Common myeloid progenitor, CD34-positive (primary cell): Measurements from ENCODE around the gene KIF19.
A peak's percentile ranks its signal among the peaks of the same experiment; 100 is the strongest.

Experiments used
- CTCF ChIA-PET: fragments of 350-600 bp; sonication (Branson Sonifier 250); formaldehyde crosslinking; loops from one replicate; lab custom pipeline; 2021; ENCODE audit warnings: antibody characterized with exemption; lab: Charles Lee
- POLR2A ChIA-PET: fragments of 350-600 bp; sonication (Branson Sonifier 250); formaldehyde crosslinking; loops from one replicate; lab custom pipeline; 2021; ENCODE audit warnings: antibody characterized with exemption; lab: Charles Lee
- DNase-seq, 3 donors: peaks; one replicate each; pipeline versions ENCODE4 v3.0.0 to v3.0.0-alpha.2; 2013
- H3K27ac ChIP-seq, 2 experiments: 1 replicate in 1 of 2; 2 replicates in 1 of 2; pipeline ENCODE4 v1.7.0; 2013; ENCODE audit warnings: inconsistent platforms in 2 of 2, low read length in 2 of 2, mild to moderate bottlenecking in 2 of 2, low read depth in 1 of 2, moderate library complexity in 1 of 2; ENCODE audit not compliant: severe bottlenecking in 2 of 2, insufficient read depth in 1 of 2, poor library complexity in 1 of 2
- H3K27me3 ChIP-seq, 5 experiments: replicated peaks in 2 of 5; 1 replicate in 3 of 5; 2 replicates in 2 of 5; pipeline versions ENCODE4 v1.6.1 to v1.7.0; 2013; ENCODE audit warnings: low read length in 4 of 5, mild to moderate bottlenecking in 2 of 5, moderate library complexity in 2 of 5, inconsistent platforms in 1 of 5; ENCODE audit not compliant: insufficient read depth in 5 of 5, control insufficient read depth in 4 of 5
- H3K36me3 ChIP-seq, 4 experiments: 1 replicate in 2 of 4; 2 replicates in 2 of 4; pipeline versions ENCODE4 v1.6.1 to v1.7.0; 2013; ENCODE audit warnings: low read length in 3 of 4, control low read depth in 1 of 4, mild to moderate bottlenecking in 1 of 4; ENCODE audit not compliant: control insufficient read depth in 4 of 4, insufficient read depth in 4 of 4
- H3K4me1 ChIP-seq, 4 experiments: 1 replicate in 3 of 4; 2 replicates in 1 of 4; pipeline versions ENCODE4 v1.6.1 to v1.7.1; 2013; ENCODE audit warnings: low read length in 3 of 4, mild to moderate bottlenecking in 3 of 4, control low read depth in 1 of 4, inconsistent platforms in 1 of 4, moderate library complexity in 1 of 4; ENCODE audit not compliant: control insufficient read depth in 4 of 4, insufficient read depth in 4 of 4; ENCODE audit errors: control extremely low read depth in 1 of 4
- H3K4me3 ChIP-seq, 7 experiments: 1 replicate in 4 of 7; 2 replicates in 3 of 7; pipeline versions ENCODE4 v1.5.1 to v1.7.0; 2013; ENCODE audit warnings: mild to moderate bottlenecking in 7 of 7, low read length in 6 of 7, moderate library complexity in 6 of 7, inconsistent platforms in 2 of 7, low read depth in 2 of 7, control low read depth in 1 of 7; ENCODE audit not compliant: insufficient read depth in 4 of 7, control insufficient read depth in 1 of 7; ENCODE audit errors: extremely low read depth in 1 of 7
- H3K9me3 ChIP-seq, 5 experiments: 1 replicate in 4 of 5; 2 replicates in 1 of 5; pipeline versions ENCODE4 v1.6.1 to v1.7.1; 2013; ENCODE audit warnings: low read length in 4 of 5, mild to moderate bottlenecking in 2 of 5, inconsistent platforms in 1 of 5, low read depth in 1 of 5, moderate library complexity in 1 of 5; ENCODE audit not compliant: control insufficient read depth in 4 of 5, insufficient read depth in 2 of 5; ENCODE audit errors: control extremely low read depth in 1 of 5
- WGBS: methylation state at CpG from one replicate; pipeline ENCODE4 v1.1.5; 2013; ENCODE audit not compliant: insufficient coverage; 5-methylcytosine and 5-hydroxymethylcytosine counted together

The KIF19 gene

DNA sequence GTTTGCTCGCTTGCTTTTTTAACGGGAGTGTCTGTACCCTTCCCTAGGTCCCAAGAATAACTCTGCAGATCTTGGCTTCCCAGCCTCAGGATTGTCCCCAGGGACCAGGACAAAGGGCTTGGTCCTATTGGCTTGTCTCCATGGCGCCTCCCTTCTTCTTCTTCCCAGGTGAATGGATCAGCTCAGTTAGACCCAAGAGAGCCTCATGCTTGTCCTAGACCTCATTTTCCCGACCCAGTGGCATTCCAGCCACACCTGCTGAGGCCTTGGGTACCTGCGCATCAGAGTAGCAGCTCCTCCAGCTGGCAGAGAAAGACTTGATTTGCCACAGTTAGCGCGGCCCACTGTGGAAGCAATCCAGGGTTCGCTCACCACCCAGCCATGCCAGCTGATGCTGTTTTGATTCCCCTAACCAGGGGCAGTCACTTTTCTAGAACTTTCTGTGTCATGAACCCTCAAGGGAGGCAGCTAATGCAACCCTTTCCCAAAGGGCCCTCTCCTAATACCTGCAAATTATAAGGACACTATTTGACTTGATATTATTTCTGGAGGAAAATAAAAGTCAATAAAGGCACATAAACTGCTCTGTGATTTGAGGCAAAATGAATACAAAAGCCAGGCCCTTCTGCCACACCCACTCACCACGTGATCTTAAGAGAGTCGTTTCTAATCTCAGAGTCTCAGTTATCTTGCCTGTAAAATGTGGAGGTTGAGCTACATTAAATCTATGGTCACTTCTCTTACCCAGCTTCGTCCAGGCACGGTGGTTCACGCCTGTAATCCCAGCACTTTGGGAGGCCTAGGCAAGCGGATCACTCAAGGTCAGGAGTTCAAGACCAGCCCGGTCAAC, 55.2 kb downstream of the KIF19 start:
- Histone ChIP-seq H3K4me3 (no peak overlapping the region), H3K27me3 (no peaks in the 10 kb centered on the region), H3K9me3 (no peaks in the 10 kb centered on the region), H3K27ac (no peak overlapping the region), H3K4me1 (peaks cover 0 to 23% (median 16%) of the 10 kb centered on the region in 4 experiments), H3K36me3 (no peaks in the 10 kb centered on the region)
- DNase-seq = no peak
- WGBS = 100% methylated on average over 8 of the region's 15 CpGs
- POLR2A ChIA-PET = interaction anchor here (0.7 kb wide), 1 partner anchor 24 kb away, joined by 3 read pairs; no protein-coding TSS in a partner anchor
- CTCF ChIA-PET = interaction anchor here (0.8 to 10.4 kb wide), 16 partner anchors 8 to 259 kb away, joined by 3 to 184 read pairs (median 7); partner anchors contain the start of genes BTBD17, CD300LB and GPR142

DNA sequence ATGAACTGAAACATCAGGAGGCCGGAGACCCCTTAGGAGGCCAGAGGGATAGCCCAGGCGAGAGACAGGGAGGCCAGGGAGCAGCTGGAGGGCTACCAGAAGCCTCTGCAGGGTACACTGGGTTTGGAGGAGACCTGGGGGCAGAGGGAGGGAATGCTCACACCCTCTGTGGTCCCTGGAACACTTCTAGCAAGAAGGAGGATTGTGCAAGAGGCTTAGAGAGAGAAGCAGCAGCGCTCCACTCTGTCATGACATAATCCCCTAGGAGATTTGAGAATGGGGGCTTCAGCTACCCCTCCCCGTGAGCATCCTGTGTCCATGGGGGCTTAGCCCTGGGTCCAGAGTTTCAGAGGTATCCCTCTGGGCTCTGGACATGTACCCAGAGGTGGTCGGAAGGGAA, 57.1 kb downstream of the KIF19 start:
- ChIA-PET POLR2A (no interaction called here), CTCF (interaction anchor here (1.3 to 10.4 kb wide), 4 partner anchors 20 to 149 kb away, joined by 3 to 184 read pairs (median 4); no protein-coding TSS in a partner anchor)
- peaks cover 0 to 30% (median 16%) of the 10 kb centered on the region in 4 experiments for H3K4me1 ChIP-seq
- DNase-seq = no peak
- no peak overlapping the region for H3K4me3 ChIP-seq
- 100% methylated on average over 4 of the region's 5 CpGs for WGBS
- no peak overlapping the region for H3K27ac ChIP-seq
- no peaks in the 10 kb centered on the region for H3K36me3 ChIP-seq
- H3K27me3 ChIP-seq = no peaks in the 10 kb centered on the region
- H3K9me3 ChIP-seq = no peaks in the 10 kb centered on the region

DNA sequence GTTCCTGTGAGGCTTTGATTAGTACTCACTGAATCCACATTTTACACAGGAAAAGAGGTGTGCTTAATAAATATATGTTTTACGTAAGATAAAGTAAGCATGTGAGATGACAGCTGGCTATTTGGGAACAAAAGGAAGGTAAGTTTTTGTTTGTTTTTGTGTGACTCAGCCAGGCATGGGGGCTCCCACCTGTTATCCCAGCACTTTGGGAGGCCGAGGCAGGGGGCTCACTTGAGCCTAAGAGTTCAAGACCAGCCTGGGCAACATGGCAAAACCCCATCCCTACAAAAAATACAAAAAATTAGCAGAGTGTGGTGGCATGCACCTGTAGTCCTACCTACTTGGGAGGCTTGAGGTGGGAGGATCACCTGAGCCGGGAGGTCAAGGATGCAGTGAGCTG, 59.2 kb downstream of the KIF19 start:
- 100% methylated on average over 2 of the region's 3 CpGs for WGBS
- ChIA-PET POLR2A (no interaction called here), CTCF (interaction anchor here (0.8 to 10.4 kb wide), 3 partner anchors 54 to 76 kb away, joined by 4 to 184 read pairs (median 5); no protein-coding TSS in a partner anchor)
- Histone ChIP-seq H3K27me3 (no peaks in the 10 kb centered on the region), H3K36me3 (no peaks in the 10 kb centered on the region), H3K27ac (no peak overlapping the region), H3K4me3 (no peak overlapping the region), H3K4me1 (peaks cover 0 to 14% (median 4%) of the 10 kb centered on the region in 4 experiments), H3K9me3 (no peaks in the 10 kb centered on the region)
- DNase-seq = no peak

DNA sequence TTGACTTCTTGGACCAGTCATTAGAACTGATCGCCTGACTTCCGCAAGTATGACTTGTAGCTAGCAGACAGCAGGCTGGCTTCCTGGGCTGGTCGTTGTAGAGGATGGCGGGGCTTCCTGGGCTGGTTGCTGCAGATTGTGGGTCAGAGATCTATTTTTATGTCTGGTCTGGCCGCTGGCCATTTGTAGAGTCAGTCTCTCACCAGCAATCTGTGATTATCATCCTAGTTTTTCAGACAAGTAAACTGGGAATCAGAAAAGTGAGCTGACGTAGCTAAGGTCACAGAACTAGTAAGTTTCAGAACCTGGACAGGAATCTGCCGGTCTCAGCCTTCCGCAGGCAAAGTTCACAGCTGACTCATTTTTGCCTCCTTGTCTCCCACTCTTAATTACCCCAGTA, 60.4 kb downstream of the KIF19 start:
- ChIA-PET CTCF (interaction anchor here (0.8 to 10.4 kb wide), 3 partner anchors 39 to 69 kb away, joined by 3 to 184 read pairs (median 5); no protein-coding TSS in a partner anchor), POLR2A (no interaction called here)
- 28% methylated on average over 6 of the region's 8 CpGs for WGBS
- Histone ChIP-seq H3K4me3 (no peak overlapping the region), H3K36me3 (no peaks in the 10 kb centered on the region), H3K27me3 (no peaks in the 10 kb centered on the region), H3K27ac (no peak overlapping the region), H3K9me3 (no peaks in the 10 kb centered on the region), H3K4me1 (peaks cover 0 to 9% (median 3%) of the 10 kb centered on the region in 4 experiments)
- DNase-seq = peak in 2 of 3 donors; percentile 54 to 71

DNA sequence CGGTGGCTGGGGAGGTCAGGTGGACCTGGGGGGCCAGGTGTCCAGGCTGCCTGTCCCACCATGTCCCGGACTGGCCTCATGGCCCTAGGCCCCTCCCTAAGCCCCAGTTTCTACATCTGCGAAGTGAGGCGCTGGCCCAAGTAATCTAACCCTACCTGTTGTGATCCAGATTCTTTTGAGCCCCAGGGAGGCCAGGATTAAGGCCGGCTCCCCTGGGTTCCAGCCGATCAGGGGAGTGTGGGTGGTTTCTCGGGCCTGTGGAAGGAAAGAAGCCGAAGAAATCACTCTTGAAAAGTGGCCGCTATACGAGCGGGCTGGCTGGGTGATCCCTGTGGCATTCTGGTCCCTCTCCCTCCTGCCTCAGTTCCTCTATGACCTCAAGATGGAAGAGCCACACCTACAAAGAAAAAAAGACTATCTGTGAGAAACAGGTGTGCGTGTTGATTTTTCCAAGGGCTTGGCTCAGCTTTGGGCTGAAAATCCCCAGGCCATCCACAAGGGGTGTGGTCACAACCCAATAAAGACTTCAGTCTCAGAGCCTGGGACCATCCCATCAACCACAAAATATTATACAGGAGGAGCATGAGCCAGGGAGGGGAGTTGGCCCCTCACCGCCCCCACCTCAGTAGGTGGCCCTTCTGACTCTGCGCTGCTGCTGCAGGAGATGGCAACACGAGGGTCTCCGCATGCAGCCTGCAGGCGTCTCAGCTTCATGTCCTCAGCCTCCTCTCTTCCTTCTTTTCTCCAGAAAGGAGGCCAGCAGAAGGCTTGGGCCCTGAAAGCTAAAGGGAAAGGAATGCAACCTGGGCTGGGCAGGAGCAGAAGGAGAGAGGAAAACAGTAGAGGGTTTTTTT, 61.6 kb downstream of the KIF19 start:
- 89% methylated on average over 16 of the region's 17 CpGs for WGBS
- Histone ChIP-seq H3K9me3 (peaks cover 0 to 2% (median 0%) of the 10 kb centered on the region in 5 experiments), H3K27me3 (no peaks in the 10 kb centered on the region), H3K4me3 (no peak overlapping the region), H3K27ac (no peak overlapping the region), H3K4me1 (peaks cover 0 to 15% (median 10%) of the 10 kb centered on the region in 4 experiments), H3K36me3 (no peaks in the 10 kb centered on the region)
- POLR2A ChIA-PET = no interaction called here
- CTCF ChIA-PET = interaction anchor here (0.6 to 10.4 kb wide), 5 partner anchors 7 to 168 kb away, joined by 3 to 184 read pairs (median 4); no protein-coding TSS in a partner anchor
- no peak for DNase-seq

DNA sequence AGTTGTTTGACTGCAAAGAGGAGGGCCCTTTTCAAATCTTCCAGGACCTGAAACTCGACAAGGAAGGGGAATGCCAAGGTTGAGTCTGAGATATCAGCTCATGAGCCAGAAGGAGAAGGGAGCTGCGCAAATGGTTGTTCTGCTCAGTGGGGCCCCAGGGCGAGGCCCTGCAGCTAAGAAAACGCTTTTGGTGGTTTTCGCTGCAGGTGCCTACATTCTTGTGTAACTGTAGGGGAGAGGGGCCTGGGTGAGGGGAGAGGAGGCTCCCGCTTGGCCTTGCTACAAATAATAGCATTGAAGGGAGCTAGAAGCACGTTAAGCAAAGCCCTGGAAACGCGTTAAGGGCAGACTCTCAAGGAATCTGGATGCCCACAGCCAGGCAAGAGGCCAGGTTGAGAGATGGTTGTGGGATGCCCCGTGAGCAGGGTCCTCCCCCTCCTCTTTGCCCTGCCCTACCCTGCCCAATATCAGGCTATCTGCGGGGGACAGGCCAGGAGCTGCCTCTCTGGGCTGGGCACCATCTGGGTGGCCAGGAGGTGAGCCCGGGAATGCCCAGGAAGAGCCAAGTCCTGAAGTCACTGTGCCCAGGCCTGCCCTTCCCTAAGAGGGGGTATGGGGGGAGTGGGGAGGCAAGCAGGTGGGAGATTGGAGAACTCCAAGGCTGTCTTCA, 63.2 kb downstream of the KIF19 start:
- POLR2A ChIA-PET = no interaction called here
- 85% methylated on average over 8 of the region's 12 CpGs for WGBS
- peaks cover 0 to 2% (median 0%) of the 10 kb centered on the region in 5 experiments for H3K9me3 ChIP-seq
- no peaks in the 10 kb centered on the region for H3K36me3 ChIP-seq
- peaks cover 0 to 15% (median 10%) of the 10 kb centered on the region in 4 experiments for H3K4me1 ChIP-seq
- CTCF ChIA-PET = interaction anchor here (1.0 to 1.5 kb wide), 6 partner anchors 9 to 143 kb away, joined by 3 to 5 read pairs (median 4); no protein-coding TSS in a partner anchor
- H3K27me3 ChIP-seq = no peaks in the 10 kb centered on the region
- no peak overlapping the region for H3K27ac ChIP-seq
- no peak overlapping the region for H3K4me3 ChIP-seq
- DNase-seq = no peak
